Parathyroid adenoma (tissue), 2 donors: ENCODE results near the gene LOXL1.

Source experiments
- H2AFZ ChIP-seq: fragments of 300-600 bp; sonication (generic); one replicate; pipeline ENCODE4 v1.7.0; 2017; ENCODE audit warnings: antibody characterized with exemption, mild to moderate bottlenecking
- H3K27ac ChIP-seq: fragments of 300-600 bp; sonication (generic); one replicate; pipeline ENCODE4 v1.7.0; 2017
- H3K27me3 ChIP-seq: fragments of 300-600 bp; sonication (generic); one replicate; pipeline ENCODE4 v1.7.0; 2017; ENCODE audit warnings: low read length; ENCODE audit not compliant: control insufficient read depth, insufficient read depth
- H3K36me3 ChIP-seq: fragments of 300-600 bp; sonication (generic); one replicate; pipeline ENCODE4 v1.7.0; 2017; ENCODE audit warnings: low read length; ENCODE audit not compliant: control insufficient read depth, insufficient read depth
- H3K4me1 ChIP-seq: fragments of 300-600 bp; sonication (generic); one replicate; pipeline ENCODE4 v1.7.0; 2017; ENCODE audit warnings: control low read depth
- H3K4me2 ChIP-seq: fragments of 300-600 bp; sonication (generic); one replicate; pipeline ENCODE4 v1.7.0; 2017; ENCODE audit warnings: low read length
- H3K4me3 ChIP-seq: fragments of 300-600 bp; sonication (generic); one replicate; pipeline ENCODE4 v1.7.0; 2017; ENCODE audit warnings: low read depth, low read length
- H3K79me2 ChIP-seq: fragments of 300-600 bp; sonication (generic); one replicate; pipeline ENCODE4 v1.7.0; 2017; ENCODE audit warnings: control low read depth
- H3K9ac ChIP-seq: fragments of 300-600 bp; sonication (generic); one replicate; pipeline ENCODE4 v1.7.0; 2017; ENCODE audit warnings: mild to moderate bottlenecking
- H3K9me3 ChIP-seq: fragments of 300-600 bp; sonication (generic); one replicate; pipeline ENCODE4 v1.7.0; 2017; ENCODE audit warnings: low read length; ENCODE audit not compliant: control insufficient read depth
- CTCF ChIP-seq: fragments of 300-600 bp; sonication (generic); IDR thresholded peaks from one replicate; pipeline ENCODE4 v1.7.0; 2017; ENCODE audit warnings: antibody characterized with exemption, mild to moderate bottlenecking
- donor health status: primary hyperparathyroidism.

The LOXL1 gene

GRCh38 chr15:73888224-73889041, 37.8 kb upstream of the LOXL1 start:
- no peak overlapping the region for H2AFZ ChIP-seq
- H3K9me3 ChIP-seq, result no peaks in the 10 kb centered on the region
- no peaks in the 10 kb centered on the region for H3K27me3 ChIP-seq
- no peak overlapping the region for H3K4me2 ChIP-seq
- no peaks in the 10 kb centered on the region for H3K79me2 ChIP-seq
- H3K4me3 ChIP-seq, result no peak overlapping the region
- no peak overlapping the region for H3K9ac ChIP-seq
- no peak overlapping the region for H3K27ac ChIP-seq
- no peaks in the 10 kb centered on the region for H3K36me3 ChIP-seq
- no peak for TF ChIP-seq CTCF
- H3K4me1 ChIP-seq, result no peaks in the 10 kb centered on the region

GRCh38 chr15:73889053-73889761, 37.1 kb upstream of the LOXL1 start:
- Histone ChIP-seq H3K36me3 (no peaks in the 10 kb centered on the region), H3K9ac (no peak overlapping the region), H3K4me2 (no peak overlapping the region), H3K27ac (no peak overlapping the region), H3K27me3 (no peaks in the 10 kb centered on the region), H3K4me3 (no peak overlapping the region), H3K4me1 (no peaks in the 10 kb centered on the region), H2AFZ (no peak overlapping the region), H3K79me2 (no peaks in the 10 kb centered on the region), H3K9me3 (no peaks in the 10 kb centered on the region)
- TF ChIP-seq CTCF, result no peak

- no peak overlapping the region for H2AFZ ChIP-seq
- no peak overlapping the region for H3K4me2 ChIP-seq
- H3K79me2 ChIP-seq, result no peaks in the 10 kb centered on the region
- no peaks in the 10 kb centered on the region for H3K9me3 ChIP-seq
- no peak overlapping the region for H3K27ac ChIP-seq
- no peaks in the 10 kb centered on the region for H3K27me3 ChIP-seq
- no peak for TF ChIP-seq CTCF
- H3K9ac ChIP-seq, result no peak overlapping the region
- no peaks in the 10 kb centered on the region for H3K4me1 ChIP-seq
- H3K36me3 ChIP-seq, result no peaks in the 10 kb centered on the region
- no peak overlapping the region for H3K4me3 ChIP-seq
These were observed 36.5 kb upstream of the LOXL1 start for GRCh38 chr15:73889762-73890124.

- Histone ChIP-seq H3K36me3 (no peaks in the 10 kb centered on the region), H3K9me3 (no peaks in the 10 kb centered on the region), H2AFZ (no peak overlapping the region), H3K9ac (no peak overlapping the region), H3K4me1 (no peaks in the 10 kb centered on the region), H3K27me3 (no peaks in the 10 kb centered on the region), H3K4me2 (no peak overlapping the region), H3K4me3 (no peak overlapping the region), H3K27ac (no peak overlapping the region), H3K79me2 (no peaks in the 10 kb centered on the region)
- no peak for TF ChIP-seq CTCF
These were observed 34.6 kb upstream of the LOXL1 start for GRCh38 chr15:73891328-73892315.
